ENCODE results near the gene TP63. TPM values are rescaled to one million over a fixed set of nuclear protein-coding genes. Genes with fewer than 3 reads are reported as not detected.
A peak's percentile ranks its signal among the peaks of the same experiment; 100 is the strongest.
"Not testable (repeated sequence)": the region's sequence is repeated elsewhere in the genome, so short reads cannot be mapped to it uniquely, and the experiment has no call there.

Gene TP63
- total RNA-seq, 1 donor from 2014 or later = not detected

DNA sequence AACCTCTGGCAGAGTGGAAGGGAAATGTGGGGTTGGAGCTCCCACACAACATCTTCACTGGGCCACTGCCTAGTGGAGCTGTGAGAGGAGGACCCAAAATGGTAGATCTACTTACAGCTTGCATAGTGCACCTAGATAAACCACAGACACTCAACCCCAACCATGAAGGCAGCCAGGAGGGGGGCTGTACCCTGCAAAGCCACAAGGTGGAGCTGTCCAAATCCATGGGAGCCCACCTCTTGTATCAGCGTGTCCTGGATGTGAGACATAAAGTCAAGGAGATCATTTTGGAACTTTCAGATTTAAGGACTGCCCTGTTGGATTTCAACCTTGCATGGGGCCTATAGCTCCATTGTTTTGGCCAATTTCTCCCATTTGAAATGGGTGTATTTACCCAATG lies 20.9 kb downstream of the TP63 start:
- TF ChIP-seq, protein P1, sequence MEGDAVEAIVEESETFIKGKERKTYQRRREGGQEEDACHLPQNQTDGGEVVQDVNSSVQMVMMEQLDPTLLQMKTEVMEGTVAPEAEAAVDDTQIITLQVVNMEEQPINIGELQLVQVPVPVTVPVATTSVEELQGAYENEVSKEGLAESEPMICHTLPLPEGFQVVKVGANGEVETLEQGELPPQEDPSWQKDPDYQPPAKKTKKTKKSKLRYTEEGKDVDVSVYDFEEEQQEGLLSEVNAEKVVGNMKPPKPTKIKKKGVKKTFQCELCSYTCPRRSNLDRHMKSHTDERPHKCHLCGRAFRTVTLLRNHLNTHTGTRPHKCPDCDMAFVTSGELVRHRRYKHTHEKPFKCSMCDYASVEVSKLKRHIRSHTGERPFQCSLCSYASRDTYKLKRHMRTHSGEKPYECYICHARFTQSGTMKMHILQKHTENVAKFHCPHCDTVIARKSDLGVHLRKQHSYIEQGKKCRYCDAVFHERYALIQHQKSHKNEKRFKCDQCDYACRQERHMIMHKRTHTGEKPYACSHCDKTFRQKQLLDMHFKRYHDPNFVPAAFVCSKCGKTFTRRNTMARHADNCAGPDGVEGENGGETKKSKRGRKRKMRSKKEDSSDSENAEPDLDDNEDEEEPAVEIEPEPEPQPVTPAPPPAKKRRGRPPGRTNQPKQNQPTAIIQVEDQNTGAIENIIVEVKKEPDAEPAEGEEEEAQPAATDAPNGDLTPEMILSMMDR (conservative IDR thresholded peaks at IDR 0.05; ENCODE audit: low read depth, low read length) = peak; percentile 67
- DNase-seq (ENCODE audit: low read depth) = no peak
- no peak overlapping the region for H3K4me3 ChIP-seq (ENCODE audit: low read depth, low read length)

DNA sequence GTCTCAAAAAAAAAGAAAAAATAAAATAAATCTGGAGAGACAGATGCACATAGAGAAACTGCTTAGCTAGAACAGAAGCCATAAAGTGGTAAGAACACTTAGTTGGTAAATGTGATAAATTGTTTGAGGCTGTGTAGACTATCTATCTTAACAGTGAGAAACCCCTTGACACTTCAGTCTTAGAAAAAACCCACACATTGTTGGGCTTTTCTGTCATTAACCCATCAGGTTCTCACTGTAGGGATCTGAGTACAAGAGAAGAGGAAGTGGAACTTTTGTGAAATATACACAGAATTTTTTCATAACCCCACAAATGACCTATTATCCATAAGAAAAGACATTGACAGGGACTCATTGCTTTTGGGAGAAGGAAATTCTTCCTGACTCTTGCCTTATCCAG lies 24.4 kb downstream of the TP63 start:
- no peak for DNase-seq (ENCODE audit: low read depth)
- no peak overlapping the region for H3K4me3 ChIP-seq (ENCODE audit: low read depth, low read length)
- TF ChIP-seq, protein P1 (conservative IDR thresholded peaks at IDR 0.05; ENCODE audit: low read depth, low read length) = no peak

DNA sequence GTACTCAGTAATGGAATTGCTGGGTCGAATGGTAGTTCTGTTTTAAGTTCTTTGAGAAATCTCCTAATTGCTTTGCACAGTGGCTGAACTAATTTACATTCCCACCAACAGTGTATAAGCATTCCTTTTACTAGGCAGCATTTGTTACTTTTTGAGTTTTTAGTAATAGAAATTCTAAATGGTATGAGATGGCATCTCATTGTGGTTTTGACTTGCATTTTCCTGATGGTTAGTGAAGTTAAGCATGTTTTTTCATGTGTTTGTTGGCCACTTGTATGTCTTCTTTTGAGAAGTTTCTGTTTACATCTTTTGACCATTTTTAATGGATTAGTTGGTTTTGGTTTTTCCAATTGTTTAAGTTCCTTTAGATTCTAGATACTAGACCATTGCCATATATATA lies 28.4 kb downstream of the TP63 start:
- DNase-seq (ENCODE audit: low read depth) = no peak
- TF ChIP-seq, protein P1 (conservative IDR thresholded peaks at IDR 0.05; ENCODE audit: low read depth, low read length) = no peak
- no peak overlapping the region for H3K4me3 ChIP-seq (ENCODE audit: low read depth, low read length)

DNA sequence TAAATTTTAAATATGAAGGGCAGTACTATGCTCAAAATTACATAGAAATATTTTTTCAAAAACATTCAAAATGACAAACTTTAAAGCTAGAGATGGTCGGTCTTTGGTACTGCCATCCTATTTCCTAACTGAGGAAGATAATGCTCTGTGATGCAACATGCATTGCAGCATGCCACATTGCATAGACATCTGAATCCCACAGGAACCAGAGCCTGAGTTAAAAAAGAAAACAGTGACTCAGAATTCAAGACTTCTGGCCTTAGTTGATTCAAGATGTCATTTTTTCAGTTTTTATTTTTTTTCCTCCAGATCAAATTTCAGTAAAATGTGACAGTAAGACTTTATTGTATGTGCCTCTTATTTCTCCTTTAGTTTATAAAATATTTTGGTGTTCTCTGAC lies 33.1 kb downstream of the TP63 start:
- TF ChIP-seq, protein P1 (conservative IDR thresholded peaks at IDR 0.05; ENCODE audit: low read depth, low read length) = no peak
- H3K4me3 ChIP-seq (ENCODE audit: low read depth, low read length) = no peak overlapping the region
- DNase-seq (ENCODE audit: low read depth) = peak; percentile 27

DNA sequence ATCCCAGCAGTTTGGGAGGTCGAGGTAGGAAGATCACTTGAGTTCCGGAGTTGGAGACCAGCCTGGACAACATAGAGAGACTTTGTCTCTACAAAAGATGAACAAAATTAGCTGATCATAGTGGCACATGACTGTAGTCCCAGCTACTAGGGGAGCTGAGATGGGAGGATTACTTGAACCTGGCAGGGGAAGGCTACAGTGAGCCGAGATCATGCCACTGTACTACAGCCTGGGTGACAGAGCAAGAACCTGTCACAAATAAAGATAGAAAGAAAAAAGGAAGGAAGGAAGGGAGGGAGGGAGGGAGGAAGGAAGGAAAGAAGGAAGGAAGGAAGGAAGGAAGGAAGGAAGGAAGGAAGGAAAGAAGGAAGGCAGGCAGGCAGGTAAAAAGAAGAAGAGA lies 41.2 kb downstream of the TP63 start:
- DNase-seq (ENCODE audit: low read depth); H3K4me3 ChIP-seq (ENCODE audit: low read depth, low read length): not testable (repeated sequence)

DNA sequence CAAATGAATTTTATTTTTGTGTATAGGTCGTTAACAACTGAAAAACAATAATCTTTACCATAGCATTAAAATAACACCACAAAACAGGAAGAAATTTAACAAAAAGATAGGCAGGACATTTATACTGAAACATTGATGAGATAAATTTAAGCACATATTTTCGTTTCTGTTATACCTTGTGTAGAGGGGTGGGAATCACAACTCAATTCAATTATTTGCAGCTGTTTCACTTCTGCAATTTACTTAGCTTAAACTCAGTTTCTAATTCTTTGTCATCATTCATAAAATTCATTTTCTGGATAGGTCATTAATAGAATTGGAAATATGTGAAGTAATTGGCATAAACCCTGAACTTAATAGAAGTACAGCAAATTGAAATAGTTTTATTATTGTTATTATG lies 42.3 kb downstream of the TP63 start:
- TF ChIP-seq, protein P1 (conservative IDR thresholded peaks at IDR 0.05; ENCODE audit: low read depth, low read length) = no peak
- H3K4me3 ChIP-seq (ENCODE audit: low read depth, low read length) = no peak overlapping the region
- DNase-seq (ENCODE audit: low read depth) = no peak

DNA sequence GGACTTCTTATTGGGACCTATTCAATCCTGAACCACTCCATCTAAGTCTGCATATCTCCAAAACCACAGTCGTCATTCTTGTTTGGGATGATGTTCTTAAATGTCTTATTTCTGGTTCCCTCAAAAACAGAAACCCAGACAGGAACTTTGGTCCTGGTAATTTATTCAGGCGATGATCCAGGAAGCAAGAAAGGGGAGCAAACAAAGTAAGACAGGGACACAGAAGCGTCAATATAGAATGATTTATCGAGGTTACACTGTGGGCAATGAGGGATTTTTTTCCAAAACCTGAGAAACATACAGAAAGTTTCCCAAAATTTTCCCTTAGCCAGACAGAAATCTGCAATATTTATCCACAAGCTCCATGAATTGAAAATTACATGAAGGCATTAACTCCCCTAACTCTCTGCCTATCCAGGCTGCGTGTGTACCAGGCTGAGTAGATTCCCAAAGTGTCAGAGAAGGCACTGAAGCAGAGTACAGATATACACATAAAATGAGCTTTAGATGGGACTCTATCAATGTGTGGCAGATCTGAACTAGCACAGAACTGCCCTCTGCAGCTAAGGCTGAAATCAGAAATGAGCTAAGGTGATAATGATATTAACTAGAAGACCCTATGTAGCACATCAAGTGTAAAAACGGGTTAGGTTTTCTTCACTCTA lies 43.2 kb downstream of the TP63 start:
- TF ChIP-seq, protein P1 (conservative IDR thresholded peaks at IDR 0.05; ENCODE audit: low read depth, low read length) = no peak
- DNase-seq (ENCODE audit: low read depth) = no peak
- H3K4me3 ChIP-seq (ENCODE audit: low read depth, low read length) = no peak overlapping the region
